Upper lobe of left lung (tissue), 4 donors: ENCODE measurements around the gene TM4SF4.

Experiments
- CTCF ChIP-seq, 6 experiments: fragments of 450-650 bp in 4 of 6; fragments of 200-600 bp in 2 of 6; sonication (generic) in 2 of 6; IDR thresholded peaks; one replicate each; pipeline ENCODE4 v1.5.1; 2016 to 2019; ENCODE audit warnings: antibody characterized with exemption in 6 of 6
- EP300 ChIP-seq, 4 donors: sonication (generic); formaldehyde crosslinking; IDR thresholded peaks; one replicate each; pipeline ENCODE4 v1.5.1; 2017; ENCODE audit warnings: antibody characterized with exemption in 4 of 4, control low read depth in 2 of 4
- POLR2A ChIP-seq, 4 donors: fragments of 450-650 bp; IDR thresholded peaks; one replicate each; pipeline ENCODE4 v1.5.1; 2016 to 2017; ENCODE audit warnings: antibody characterized with exemption in 4 of 4, mild to moderate bottlenecking in 2 of 4
- POLR2AphosphoS5 ChIP-seq, 2 donors: sonication (generic); formaldehyde crosslinking; IDR thresholded peaks; one replicate each; pipeline ENCODE4 v1.5.1; 2017; ENCODE audit warnings: antibody characterized with exemption in 2 of 2

- TF ChIP-seq POLR2A (IDR thresholded peaks at IDR 0.05) (no peak), EP300 (IDR thresholded peaks at IDR 0.05) (no peak), CTCF (IDR thresholded peaks at IDR 0.05) (no peak), POLR2AphosphoS5 (IDR thresholded peaks at IDR 0.05) (no peak)
Measured at GRCh38 chr3:149460117-149460516, 14.4 kb upstream of the TM4SF4 start.
